Cardiac muscle cell (in vitro differentiated cells and primary cell): ENCODE data around the gene MPG. TPM values are rescaled to one million over a fixed set of nuclear protein-coding genes. Genes with fewer than 3 reads are reported as not detected.

Source experiments
- DNase-seq, 2 donors: peaks; one replicate each; pipeline versions ENCODE4 v3.0.0 to v3.0.0-alpha.2; 2010 to 2017; ENCODE audit warnings: low read depth in 1 of 2, low spot score in 1 of 2
- H3K27ac ChIP-seq: fragments of 200-600 bp; sonication (generic); 2 replicates; pipeline ENCODE4 v1.5.1; 2016
- H3K27me3 ChIP-seq: fragments of 200-600 bp; sonication (generic); 2 replicates; pipeline ENCODE4 v1.6.0; 2016; ENCODE audit warnings: control low read depth
- H3K36me3 ChIP-seq: fragments of 200-600 bp; sonication (generic); 2 replicates; pipeline ENCODE4 v1.5.1; 2016; ENCODE audit warnings: control low read depth
- H3K4me1 ChIP-seq: fragments of 200-600 bp; sonication (generic); 2 replicates; pipeline ENCODE4 v1.8.1; 2017; ENCODE audit warnings: low read depth, mild to moderate bottlenecking, mixed run types
- H3K4me3 ChIP-seq: fragments of 200-600 bp; sonication (generic); 2 replicates; pipeline ENCODE4 v1.5.1; 2016; ENCODE audit warnings: mild to moderate bottlenecking
- H3K9me3 ChIP-seq: fragments of 200-600 bp; sonication (generic); 2 replicates; pipeline ENCODE4 v1.5.1; 2017; ENCODE audit warnings: low read depth, mild to moderate bottlenecking, control low read depth
- CTCF ChIP-seq: IDR thresholded peaks from 2 replicates; pipeline ENCODE4 v1.5.1; 2012; ENCODE audit warnings: low read depth, mild to moderate bottlenecking, low read length
- polyA plus RNA-seq: library from polyadenylated mRNA; unstranded; fragments of >200 nt; fragmentation: Nextera tagmentation; extraction: Ambion mirVana; gene quantifications from 2 replicates; pipeline ENCODE4 v1.2.1, GENCODE V29; 2016
- total RNA-seq: library from RNA; depleted of rRNA; stranded (reverse); fragments of >200 nt; gene quantifications from 2 replicates; pipeline ENCODE4 v1.2.3, GENCODE V29; 2016

Gene MPG
- total and polyA plus RNA-seq, 2 experiments from 2014 or later, result 78.2 to 90.2 TPM

- DNase-seq, result no peak
- Histone ChIP-seq H3K27me3 (no peaks in the 10 kb centered on the region), H3K9me3 (no peaks in the 10 kb centered on the region), H3K4me1 (peaks cover under 1% of the 10 kb centered on the region), H3K4me3 (no peak overlapping the region), H3K36me3 (peaks cover 24% of the 10 kb centered on the region), H3K27ac (no peak overlapping the region)
- no peak for TF ChIP-seq CTCF
Observed at GRCh38 chr16:59440-60059, 18.5 kb upstream of the MPG start.

- Histone ChIP-seq H3K27ac (no peak overlapping the region), H3K36me3 (peaks cover 24% of the 10 kb centered on the region), H3K9me3 (no peaks in the 10 kb centered on the region), H3K4me3 (no peak overlapping the region), H3K4me1 (no peaks in the 10 kb centered on the region), H3K27me3 (no peaks in the 10 kb centered on the region)
- no peak for TF ChIP-seq CTCF
- no peak for DNase-seq
Observed at GRCh38 chr16:60166-60565, 17.9 kb upstream of the MPG start.

GRCh38 chr16:60929-61878 lies 16.8 kb upstream of the MPG start:
- DNase-seq, result no peak
- no peaks in the 10 kb centered on the region for H3K9me3 ChIP-seq
- no peak overlapping the region for H3K27ac ChIP-seq
- no peaks in the 10 kb centered on the region for H3K4me1 ChIP-seq
- no peak for TF ChIP-seq CTCF
- no peak overlapping the region for H3K4me3 ChIP-seq
- peaks cover 17% of the 10 kb centered on the region for H3K36me3 ChIP-seq
- no peaks in the 10 kb centered on the region for H3K27me3 ChIP-seq

GRCh38 chr16:61879-62281 lies 16.1 kb upstream of the MPG start:
- no peaks in the 10 kb centered on the region for H3K9me3 ChIP-seq
- no peaks in the 10 kb centered on the region for H3K4me1 ChIP-seq
- DNase-seq, result no peak
- H3K27me3 ChIP-seq, result no peaks in the 10 kb centered on the region
- no peak for TF ChIP-seq CTCF
- no peak overlapping the region for H3K27ac ChIP-seq
- no peak overlapping the region for H3K4me3 ChIP-seq
- peaks cover 12% of the 10 kb centered on the region for H3K36me3 ChIP-seq

- H3K27ac ChIP-seq, result no peak overlapping the region
- TF ChIP-seq CTCF, result no peak
- no peaks in the 10 kb centered on the region for H3K9me3 ChIP-seq
- H3K4me1 ChIP-seq, result no peaks in the 10 kb centered on the region
- H3K36me3 ChIP-seq, result peaks cover 11% of the 10 kb centered on the region
- DNase-seq, result no peak
- H3K27me3 ChIP-seq, result no peaks in the 10 kb centered on the region
- H3K4me3 ChIP-seq, result no peak overlapping the region
Observed at GRCh38 chr16:62283-62967, 15.6 kb upstream of the MPG start.
